ENCODE results near the gene HS3ST5.
"Not testable (repeated sequence)": the region's sequence is repeated elsewhere in the genome, so short reads cannot be mapped to it uniquely, and the experiment has no call there.

HS3ST5 gene

DNA sequence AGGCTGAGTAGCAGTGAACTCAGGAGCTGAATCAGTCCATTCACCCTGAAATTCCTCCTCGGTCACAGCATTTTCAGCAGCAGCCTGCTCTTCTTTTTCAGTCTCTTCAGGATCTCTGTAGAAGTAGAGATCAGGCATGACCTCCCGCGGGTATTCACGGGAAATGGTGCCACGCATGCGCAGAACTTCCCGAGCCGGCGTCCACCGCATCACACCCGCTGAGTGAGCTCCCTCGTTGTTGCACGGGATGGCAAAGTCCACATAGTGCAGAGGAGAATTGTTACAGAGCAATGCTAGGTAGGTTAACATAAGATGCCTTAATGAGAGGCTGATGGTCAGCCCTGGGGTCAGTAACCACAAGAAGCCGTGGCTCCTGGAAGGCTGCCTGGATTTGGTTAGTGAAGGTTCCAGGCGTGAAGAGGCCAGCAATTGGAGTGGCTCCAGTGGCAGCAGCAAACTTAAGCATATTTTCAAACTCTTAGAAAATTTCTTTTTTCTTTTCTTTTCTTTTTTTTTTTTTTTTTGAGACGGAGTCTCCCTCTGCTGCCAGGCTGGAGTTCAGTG is 258.4 kb downstream of the HS3ST5 start:
- no peak for DNase-seq (ENCODE audit: extremely low read depth, low read depth)
- H3K4me3 ChIP-seq (replicated peaks; ENCODE audit: low read depth, low read length), result no peak overlapping the region
- no peak for TF ChIP-seq CTCF (IDR thresholded peaks at IDR 0.05; ENCODE audit: low read depth, low read length, missing control alignments)

DNA sequence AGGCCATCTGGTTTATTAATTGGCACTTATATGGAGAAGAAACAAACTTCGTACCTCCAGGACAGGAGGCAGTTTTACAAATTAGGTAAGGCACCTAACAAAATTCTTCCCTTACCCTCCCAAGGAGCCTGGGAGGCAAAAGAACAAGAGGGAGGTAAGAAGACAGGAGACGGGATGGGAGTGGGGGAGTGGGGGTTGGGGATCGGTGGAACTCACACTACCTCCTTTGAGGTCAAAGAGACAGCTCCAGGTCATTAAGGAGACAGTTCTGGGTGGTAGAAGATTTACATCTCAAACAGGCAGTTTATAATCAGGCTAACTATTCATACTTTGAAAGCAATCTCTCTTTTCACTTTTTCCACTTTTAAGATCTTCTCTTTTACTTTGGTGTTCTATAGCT is 259.6 kb downstream of the HS3ST5 start:
- no peak for DNase-seq (ENCODE audit: extremely low read depth, low read depth)
- no peak for TF ChIP-seq CTCF (IDR thresholded peaks at IDR 0.05; ENCODE audit: low read depth, low read length, missing control alignments)

GRCh38 chr6:114081730-114082129 is 261.1 kb downstream of the HS3ST5 start:
- TF ChIP-seq CTCF (IDR thresholded peaks at IDR 0.05; ENCODE audit: low read depth, low read length, missing control alignments), result no peak

More for the DNA sequence above, 259.6 kb downstream of the HS3ST5 start:
- H3K4me3 ChIP-seq (replicated peaks; ENCODE audit: low read depth, low read length), result no peak overlapping the region

DNA sequence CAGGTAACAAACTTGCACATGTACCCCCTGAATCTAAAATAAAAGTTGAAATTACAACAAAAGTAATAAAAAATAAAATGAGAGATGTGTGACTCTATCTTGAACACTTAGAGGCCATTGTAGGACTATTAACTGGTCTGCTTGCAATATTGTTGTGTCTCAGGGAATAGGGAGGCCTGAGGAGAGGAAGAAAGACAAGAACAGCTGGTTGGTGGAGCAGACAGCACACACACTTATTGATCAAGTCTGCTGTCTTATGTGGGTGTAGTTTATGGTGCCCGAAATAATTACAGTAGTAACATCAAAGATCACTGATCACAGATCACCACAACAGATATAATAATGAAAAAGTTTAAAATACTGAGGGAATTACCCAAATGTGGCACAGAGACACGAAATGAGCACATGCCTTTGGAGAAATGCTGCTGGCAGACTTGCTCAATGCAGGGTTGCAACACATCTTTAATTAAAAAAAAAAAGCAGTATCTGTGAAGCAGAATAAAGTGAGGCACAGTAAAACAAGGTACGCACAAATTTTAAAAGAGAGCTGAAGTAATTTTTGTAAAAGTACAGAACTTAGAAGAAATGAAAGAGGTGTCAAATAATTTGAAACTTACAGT is 261.8 kb downstream of the HS3ST5 start:
- TF ChIP-seq CTCF (IDR thresholded peaks at IDR 0.05; ENCODE audit: low read depth, low read length, missing control alignments), result no peak
- DNase-seq (ENCODE audit: extremely low read depth, low read depth), result no peak

More at GRCh38 chr6:114081730-114082129, 261.1 kb downstream of the HS3ST5 start:
- no peak overlapping the region for H3K4me3 ChIP-seq (replicated peaks; ENCODE audit: low read depth, low read length)
- DNase-seq (ENCODE audit: extremely low read depth, low read depth), result no peak

GRCh38 chr6:114080410-114080809 is 262.4 kb downstream of the HS3ST5 start:
- DNase-seq (ENCODE audit: extremely low read depth, low read depth); H3K4me3 ChIP-seq (replicated peaks; ENCODE audit: low read depth, low read length): not testable (repeated sequence)

More for the DNA sequence above, 261.8 kb downstream of the HS3ST5 start:
- no peak overlapping the region for H3K4me3 ChIP-seq (replicated peaks; ENCODE audit: low read depth, low read length)

GRCh38 chr6:114075777-114076176 is 267.0 kb downstream of the HS3ST5 start:
- TF ChIP-seq CTCF (IDR thresholded peaks at IDR 0.05; ENCODE audit: low read depth, low read length, missing control alignments), result no peak
- DNase-seq (ENCODE audit: extremely low read depth, low read depth), result no peak
- H3K4me3 ChIP-seq (replicated peaks; ENCODE audit: low read depth, low read length), result no peak overlapping the region

DNA sequence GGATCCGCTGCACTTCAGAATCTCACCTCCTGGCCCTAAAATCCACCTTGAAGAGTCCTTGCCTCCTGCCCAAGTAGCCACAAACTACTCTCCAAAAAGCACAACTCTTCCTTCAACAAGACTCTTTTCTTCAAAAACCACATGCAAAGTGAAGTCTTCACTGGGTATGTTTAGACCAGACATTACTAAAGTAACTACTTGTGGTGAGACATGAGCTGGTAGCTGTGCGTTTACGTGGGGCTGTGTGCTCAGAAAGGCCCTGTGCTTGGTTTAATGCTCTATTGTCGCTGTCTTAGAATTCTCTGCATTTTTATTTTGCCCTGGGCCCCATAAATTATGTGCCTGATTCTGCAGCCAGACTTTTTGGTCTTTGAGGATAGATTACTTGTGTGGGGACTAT is 267.5 kb downstream of the HS3ST5 start:
- TF ChIP-seq CTCF (IDR thresholded peaks at IDR 0.05; ENCODE audit: low read depth, low read length, missing control alignments), result no peak
- no peak overlapping the region for H3K4me3 ChIP-seq (replicated peaks; ENCODE audit: low read depth, low read length)
- no peak for DNase-seq (ENCODE audit: extremely low read depth, low read depth)
